Measurements from ENCODE around the gene SFMBT1. TPM values are rescaled to one million over a fixed set of nuclear protein-coding genes. Genes with fewer than 3 reads are reported as not detected.

Gene SFMBT1
- total and polyA plus RNA-seq, 8 donors: 4.9 to 15.8 (median 12.8) TPM

DNA sequence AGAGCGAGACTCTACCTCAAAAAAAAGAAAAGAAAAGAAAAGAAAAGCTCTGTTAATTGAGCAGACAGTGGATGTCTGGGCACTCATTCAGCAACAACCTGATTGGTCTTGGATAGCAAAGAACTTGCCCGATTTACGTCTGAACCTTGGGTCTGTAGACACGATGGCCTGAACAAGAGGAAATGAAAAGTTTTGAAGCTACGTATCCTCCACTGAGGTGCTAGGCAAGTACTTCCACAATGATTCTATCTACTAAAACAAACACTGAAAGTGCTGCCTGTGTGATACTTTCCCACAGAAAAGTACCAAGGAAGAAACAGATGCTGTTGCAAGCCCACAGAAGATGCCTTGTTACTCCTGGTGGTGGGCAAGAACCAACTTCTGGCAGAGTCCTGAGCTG is 189.2 kb downstream of the SFMBT1 start:
- Histone ChIP-seq H3K9me3 (no peaks in the 10 kb centered on the region), H3K27ac (peak overlapping the region in 2 of 4 donors; percentile 33 to 39), H3K4me1 (peaks cover 0 to 6% (median 6%) of the 10 kb centered on the region in 3 donors), H3K4me3 (no peak overlapping the region), H3K36me3 (no peaks in the 10 kb centered on the region), H3K27me3 (no peaks in the 10 kb centered on the region)
- intact Hi-C loops (cut with DNase I): no loop called here
- FAIRE-seq (no peak), DNase-seq (no peak), ATAC-seq (peak; percentile 16 to 47 (median 31))
- 50 to 54% methylated on average over 5 of the region's 5 CpGs for WGBS, 2 donors
- TF ChIP-seq, protein P1, sequence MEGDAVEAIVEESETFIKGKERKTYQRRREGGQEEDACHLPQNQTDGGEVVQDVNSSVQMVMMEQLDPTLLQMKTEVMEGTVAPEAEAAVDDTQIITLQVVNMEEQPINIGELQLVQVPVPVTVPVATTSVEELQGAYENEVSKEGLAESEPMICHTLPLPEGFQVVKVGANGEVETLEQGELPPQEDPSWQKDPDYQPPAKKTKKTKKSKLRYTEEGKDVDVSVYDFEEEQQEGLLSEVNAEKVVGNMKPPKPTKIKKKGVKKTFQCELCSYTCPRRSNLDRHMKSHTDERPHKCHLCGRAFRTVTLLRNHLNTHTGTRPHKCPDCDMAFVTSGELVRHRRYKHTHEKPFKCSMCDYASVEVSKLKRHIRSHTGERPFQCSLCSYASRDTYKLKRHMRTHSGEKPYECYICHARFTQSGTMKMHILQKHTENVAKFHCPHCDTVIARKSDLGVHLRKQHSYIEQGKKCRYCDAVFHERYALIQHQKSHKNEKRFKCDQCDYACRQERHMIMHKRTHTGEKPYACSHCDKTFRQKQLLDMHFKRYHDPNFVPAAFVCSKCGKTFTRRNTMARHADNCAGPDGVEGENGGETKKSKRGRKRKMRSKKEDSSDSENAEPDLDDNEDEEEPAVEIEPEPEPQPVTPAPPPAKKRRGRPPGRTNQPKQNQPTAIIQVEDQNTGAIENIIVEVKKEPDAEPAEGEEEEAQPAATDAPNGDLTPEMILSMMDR (IDR thresholded peaks at IDR 0.05): no peak

DNA sequence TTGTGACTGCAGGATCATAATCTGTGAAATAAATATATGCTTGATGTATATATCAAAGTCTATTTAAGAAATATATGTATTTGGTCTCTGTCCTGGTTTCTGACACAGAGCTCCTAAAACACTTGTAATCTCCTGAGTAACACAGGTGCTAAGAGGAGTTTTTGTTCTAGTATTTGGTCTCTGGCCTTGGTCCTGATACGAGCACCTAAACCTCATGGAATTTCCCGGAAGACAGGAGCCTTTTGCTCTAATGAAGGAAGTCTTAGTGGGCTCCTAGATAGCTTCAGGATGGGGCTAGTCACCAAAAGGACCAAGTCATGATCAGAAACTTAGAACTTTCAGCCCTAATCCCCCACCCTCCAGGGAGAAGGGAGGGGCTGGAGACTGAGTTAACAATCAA is 191.9 kb downstream of the SFMBT1 start:
- H3K36me3 ChIP-seq: no peaks in the 10 kb centered on the region
- DNase-seq (no peak), ATAC-seq (no peak), FAIRE-seq (no peak)
- peaks cover 0 to 6% (median 6%) of the 10 kb centered on the region in 3 donors for H3K4me1 ChIP-seq
- H3K27me3 ChIP-seq: no peaks in the 10 kb centered on the region
- no peak overlapping the region for H3K4me3 ChIP-seq
- intact Hi-C loops (cut with DNase I): no loop called here
- H3K9me3 ChIP-seq: no peaks in the 10 kb centered on the region
- 71 to 76% methylated on average over 2 of the region's 2 CpGs for WGBS, 2 donors
- no peak overlapping the region for H3K27ac ChIP-seq
- TF ChIP-seq, protein P1 (IDR thresholded peaks at IDR 0.05): no peak

Other genes starting within 250 kb of the SFMBT1 start
- 100 to 1,000 TPM in 2 of 6 donors, 10 to 100 TPM in 4; 16.2 to 276 (median 77.1) TPM for gene ITIH4, start 215.4 kb downstream of the SFMBT1 start, total RNA-seq
- gene ITIH4, start 215.4 kb downstream of the SFMBT1 start, polyA plus RNA-seq: 100 to 1,000 TPM in 1 of 2 donors, 10 to 100 TPM in 1; 64.3 to 249 TPM
- gene MUSTN1, start 211.1 kb downstream of the SFMBT1 start, total RNA-seq: under 1 TPM in 3 of 6 donors, not detected in 3; 0.42 to 0.55 (median 0.47) TPM
- 10 to 100 TPM; 35.2 to 63.7 TPM for gene MUSTN1, start 211.1 kb downstream of the SFMBT1 start, polyA plus RNA-seq
- gene STIMATE, start 148.5 kb downstream of the SFMBT1 start, total RNA-seq: 10 to 100 TPM in 4 of 6 donors, 1 to 10 TPM in 2; 7.7 to 16.0 (median 13.6) TPM
- 10 to 100 TPM in 1 of 2 donors, 1 to 10 TPM in 1; 5.0 to 19.9 TPM for gene STIMATE, start 148.5 kb downstream of the SFMBT1 start, polyA plus RNA-seq
- gene RFT1, start 84.4 kb upstream of the SFMBT1 start, total RNA-seq: 10 to 100 TPM; 10.4 to 20.4 (median 17.8) TPM
- gene RFT1, start 84.4 kb upstream of the SFMBT1 start, polyA plus RNA-seq: 1 to 10 TPM; 6.9 TPM
- 10 to 100 TPM; 10.7 to 32.5 (median 14.6) TPM for gene PRKCD, start 115.1 kb upstream of the SFMBT1 start, total RNA-seq
- gene PRKCD, start 115.1 kb upstream of the SFMBT1 start, polyA plus RNA-seq: 10 to 100 TPM; 13.4 to 22.6 TPM
- gene TKT, start 209.9 kb upstream of the SFMBT1 start, total RNA-seq: 100 to 1,000 TPM; 153 to 306 (median 208) TPM
- 100 to 1,000 TPM; 114 to 122 TPM for gene TKT, start 209.9 kb upstream of the SFMBT1 start, polyA plus RNA-seq